ENCODE data around the gene AIFM3. TPM values are rescaled to one million over a fixed set of nuclear protein-coding genes. Genes with fewer than 3 reads are reported as not detected.

Gene AIFM3
- total and polyA plus RNA-seq, 2 of the 13 experiments (the other 11 are each of a cell fraction or from before 2014, with no cell fraction given), result 9.0 to 15.3 TPM

DNA sequence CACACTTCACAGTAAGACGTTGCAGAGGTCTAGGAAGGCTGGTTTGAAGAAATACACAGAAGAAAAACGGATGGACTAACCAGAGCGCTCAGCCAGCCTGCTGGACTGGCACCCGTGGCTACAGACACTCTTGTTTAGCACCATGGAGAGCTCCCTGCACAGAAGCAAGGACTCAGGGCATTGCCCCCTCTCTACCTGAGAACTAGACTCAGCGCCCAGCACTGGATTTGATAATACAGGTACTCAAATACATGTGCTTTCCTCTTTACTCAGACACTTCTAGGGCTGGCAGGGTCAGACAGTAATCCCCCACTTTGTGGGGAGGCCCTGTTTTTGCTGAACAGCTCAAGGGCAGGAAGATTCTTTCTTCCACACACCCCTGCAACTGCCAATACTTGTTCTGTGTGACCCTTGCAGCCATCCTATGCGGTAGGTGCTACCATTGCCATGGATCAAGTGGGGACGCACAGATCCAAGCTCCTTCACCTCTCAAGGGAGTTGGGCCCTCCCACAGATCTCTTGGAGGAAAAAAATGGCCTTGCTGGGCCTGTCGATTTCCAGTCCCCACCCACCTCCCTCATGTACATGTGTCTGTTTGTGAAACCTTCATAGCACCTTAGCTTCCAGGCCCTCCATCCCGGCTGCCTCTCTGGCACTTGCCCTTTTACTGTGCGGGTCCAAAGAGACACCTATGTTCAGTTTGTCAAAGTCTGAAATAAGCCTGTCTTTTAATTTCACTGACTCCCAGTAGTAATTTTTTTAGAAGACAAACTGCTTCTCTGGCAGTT is 42.8 kb downstream of the AIFM3 start (continued):
- TF ChIP-seq, protein P1, sequence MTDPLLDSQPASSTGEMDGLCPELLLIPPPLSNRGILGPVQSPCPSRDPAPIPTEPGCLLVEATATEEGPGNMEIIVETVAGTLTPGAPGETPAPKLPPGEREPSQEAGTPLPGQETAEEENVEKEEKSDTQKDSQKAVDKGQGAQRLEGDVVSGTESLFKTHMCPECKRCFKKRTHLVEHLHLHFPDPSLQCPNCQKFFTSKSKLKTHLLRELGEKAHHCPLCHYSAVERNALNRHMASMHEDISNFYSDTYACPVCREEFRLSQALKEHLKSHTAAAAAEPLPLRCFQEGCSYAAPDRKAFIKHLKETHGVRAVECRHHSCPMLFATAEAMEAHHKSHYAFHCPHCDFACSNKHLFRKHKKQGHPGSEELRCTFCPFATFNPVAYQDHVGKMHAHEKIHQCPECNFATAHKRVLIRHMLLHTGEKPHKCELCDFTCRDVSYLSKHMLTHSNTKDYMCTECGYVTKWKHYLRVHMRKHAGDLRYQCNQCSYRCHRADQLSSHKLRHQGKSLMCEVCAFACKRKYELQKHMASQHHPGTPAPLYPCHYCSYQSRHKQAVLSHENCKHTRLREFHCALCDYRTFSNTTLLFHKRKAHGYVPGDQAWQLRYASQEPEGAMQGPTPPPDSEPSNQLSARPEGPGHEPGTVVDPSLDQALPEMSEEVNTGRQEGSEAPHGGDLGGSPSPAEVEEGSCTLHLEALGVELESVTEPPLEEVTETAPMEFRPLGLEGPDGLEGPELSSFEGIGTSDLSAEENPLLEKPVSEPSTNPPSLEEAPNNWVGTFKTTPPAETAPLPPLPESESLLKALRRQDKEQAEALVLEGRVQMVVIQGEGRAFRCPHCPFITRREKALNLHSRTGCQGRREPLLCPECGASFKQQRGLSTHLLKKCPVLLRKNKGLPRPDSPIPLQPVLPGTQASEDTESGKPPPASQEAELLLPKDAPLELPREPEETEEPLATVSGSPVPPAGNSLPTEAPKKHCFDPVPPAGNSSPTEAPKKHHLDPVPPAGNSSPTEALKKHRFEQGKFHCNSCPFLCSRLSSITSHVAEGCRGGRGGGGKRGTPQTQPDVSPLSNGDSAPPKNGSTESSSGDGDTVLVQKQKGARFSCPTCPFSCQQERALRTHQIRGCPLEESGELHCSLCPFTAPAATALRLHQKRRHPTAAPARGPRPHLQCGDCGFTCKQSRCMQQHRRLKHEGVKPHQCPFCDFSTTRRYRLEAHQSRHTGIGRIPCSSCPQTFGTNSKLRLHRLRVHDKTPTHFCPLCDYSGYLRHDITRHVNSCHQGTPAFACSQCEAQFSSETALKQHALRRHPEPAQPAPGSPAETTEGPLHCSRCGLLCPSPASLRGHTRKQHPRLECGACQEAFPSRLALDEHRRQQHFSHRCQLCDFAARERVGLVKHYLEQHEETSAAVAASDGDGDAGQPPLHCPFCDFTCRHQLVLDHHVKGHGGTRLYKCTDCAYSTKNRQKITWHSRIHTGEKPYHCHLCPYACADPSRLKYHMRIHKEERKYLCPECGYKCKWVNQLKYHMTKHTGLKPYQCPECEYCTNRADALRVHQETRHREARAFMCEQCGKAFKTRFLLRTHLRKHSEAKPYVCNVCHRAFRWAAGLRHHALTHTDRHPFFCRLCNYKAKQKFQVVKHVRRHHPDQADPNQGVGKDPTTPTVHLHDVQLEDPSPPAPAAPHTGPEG (CRISPR knock-in tag; IDR thresholded peaks at IDR 0.05), result peak; percentile 54; the same call in 1 of the 2 replicates
- TF ChIP-seq ZNF431 (CRISPR knock-in tag; IDR thresholded peaks at IDR 0.05; ENCODE audit: borderline replicate concordance, low read depth) (0 out of 2 replicates have a peak, but pooled peaks have one; percentile 61), GATAD1 (CRISPR knock-in tag; IDR thresholded peaks at IDR 0.05) (0 out of 2 replicates have a peak, but pooled peaks have one; percentile 65), ZNF101 (CRISPR knock-in tag; IDR thresholded peaks at IDR 0.05; ENCODE audit: borderline replicate concordance, low read depth) (no peak), NONO (IDR thresholded peaks at IDR 0.05) (no peak), NONO (CRISPR knock-in tag; conservative IDR thresholded peaks at IDR 0.05) (no peak), KDM3A (CRISPR knock-in tag; IDR thresholded peaks at IDR 0.05; ENCODE audit: low read depth) (no peak), JUND (CRISPR knock-in tag; IDR thresholded peaks at IDR 0.05) (no peak), ZNF44 (CRISPR knock-in tag; IDR thresholded peaks at IDR 0.05) (no peak), ETV5 (CRISPR knock-in tag; IDR thresholded peaks at IDR 0.05; ENCODE audit: borderline replicate concordance) (peak; percentile 50; the same call in 1 of the 2 replicates), ZNF232 (CRISPR knock-in tag; IDR thresholded peaks at IDR 0.05; ENCODE audit: borderline replicate concordance) (peak; percentile 97), NFKB2 (CRISPR knock-in tag; IDR thresholded peaks at IDR 0.05; ENCODE audit: borderline replicate concordance) (peak; percentile 55; the same call in 1 of the 2 replicates), ZNF615 (CRISPR knock-in tag; IDR thresholded peaks at IDR 0.05; ENCODE audit: borderline replicate concordance) (no peak)
- TF ChIP-seq, protein P2, sequence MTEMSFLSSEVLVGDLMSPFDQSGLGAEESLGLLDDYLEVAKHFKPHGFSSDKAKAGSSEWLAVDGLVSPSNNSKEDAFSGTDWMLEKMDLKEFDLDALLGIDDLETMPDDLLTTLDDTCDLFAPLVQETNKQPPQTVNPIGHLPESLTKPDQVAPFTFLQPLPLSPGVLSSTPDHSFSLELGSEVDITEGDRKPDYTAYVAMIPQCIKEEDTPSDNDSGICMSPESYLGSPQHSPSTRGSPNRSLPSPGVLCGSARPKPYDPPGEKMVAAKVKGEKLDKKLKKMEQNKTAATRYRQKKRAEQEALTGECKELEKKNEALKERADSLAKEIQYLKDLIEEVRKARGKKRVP (CRISPR knock-in tag; IDR thresholded peaks at IDR 0.05), result no peak
- TF ChIP-seq, protein P3, sequence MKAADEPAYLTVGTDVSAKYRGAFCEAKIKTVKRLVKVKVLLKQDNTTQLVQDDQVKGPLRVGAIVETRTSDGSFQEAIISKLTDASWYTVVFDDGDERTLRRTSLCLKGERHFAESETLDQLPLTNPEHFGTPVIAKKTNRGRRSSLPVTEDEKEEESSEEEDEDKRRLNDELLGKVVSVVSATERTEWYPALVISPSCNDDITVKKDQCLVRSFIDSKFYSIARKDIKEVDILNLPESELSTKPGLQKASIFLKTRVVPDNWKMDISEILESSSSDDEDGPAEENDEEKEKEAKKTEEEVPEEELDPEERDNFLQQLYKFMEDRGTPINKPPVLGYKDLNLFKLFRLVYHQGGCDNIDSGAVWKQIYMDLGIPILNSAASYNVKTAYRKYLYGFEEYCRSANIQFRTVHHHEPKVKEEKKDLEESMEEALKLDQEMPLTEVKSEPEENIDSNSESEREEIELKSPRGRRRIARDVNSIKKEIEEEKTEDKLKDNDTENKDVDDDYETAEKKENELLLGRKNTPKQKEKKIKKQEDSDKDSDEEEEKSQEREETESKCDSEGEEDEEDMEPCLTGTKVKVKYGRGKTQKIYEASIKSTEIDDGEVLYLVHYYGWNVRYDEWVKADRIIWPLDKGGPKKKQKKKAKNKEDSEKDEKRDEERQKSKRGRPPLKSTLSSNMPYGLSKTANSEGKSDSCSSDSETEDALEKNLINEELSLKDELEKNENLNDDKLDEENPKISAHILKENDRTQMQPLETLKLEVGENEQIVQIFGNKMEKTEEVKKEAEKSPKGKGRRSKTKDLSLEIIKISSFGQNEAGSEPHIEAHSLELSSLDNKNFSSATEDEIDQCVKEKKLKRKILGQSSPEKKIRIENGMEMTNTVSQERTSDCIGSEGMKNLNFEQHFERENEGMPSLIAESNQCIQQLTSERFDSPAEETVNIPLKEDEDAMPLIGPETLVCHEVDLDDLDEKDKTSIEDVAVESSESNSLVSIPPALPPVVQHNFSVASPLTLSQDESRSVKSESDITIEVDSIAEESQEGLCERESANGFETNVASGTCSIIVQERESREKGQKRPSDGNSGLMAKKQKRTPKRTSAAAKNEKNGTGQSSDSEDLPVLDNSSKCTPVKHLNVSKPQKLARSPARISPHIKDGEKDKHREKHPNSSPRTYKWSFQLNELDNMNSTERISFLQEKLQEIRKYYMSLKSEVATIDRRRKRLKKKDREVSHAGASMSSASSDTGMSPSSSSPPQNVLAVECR (CRISPR knock-in tag; IDR thresholded peaks at IDR 0.05; ENCODE audit: borderline replicate concordance), result peak; percentile 68; the same call in 1 of the 2 replicates
